K562 (cell line): ENCODE results near the gene TEX22. TPM values are rescaled to one million over a fixed set of nuclear protein-coding genes. Genes with fewer than 3 reads are reported as not detected.
A peak's percentile ranks its signal among the peaks of the same experiment; 100 is the strongest.

Experiments
- ATAC-seq: fragments of 200-7000 bp; cut with Tn5 transposase; 3 replicates; pipeline ENCODE4 v1.9.1; 2020; ENCODE audit warnings: moderate library complexity
- BruUV-seq: library from RNA; stranded (reverse); fragments of 400-500 nt; replicated peaks from 2 replicates; lab custom pipeline; 2021; lab: Mats Ljungman, UMichigan
- CTCF ChIA-PET: fragments of 300-600 bp; formaldehyde crosslinking; extraction: SDS; loops from one replicate; lab custom pipeline; 2021; ENCODE audit warnings: low intra/inter-chr PET ratio; lab: Yijun Ruan, JAX
- POLR2A ChIA-PET: fragments of 300-600, 350-650 bp; sonication (Branson Sonifier 250); formaldehyde crosslinking; extraction: SDS; loops from one replicate; lab custom pipeline; 2021; ENCODE audit warnings: antibody characterized with exemption, inconsistent platforms; lab: Yijun Ruan, JAX
- DNase-seq, 4 experiments: peaks; one replicate each; pipeline versions ENCODE4 v3.0.0 to v3.0.0-alpha.2; 2011 to 2018; ENCODE audit warnings: low spot score in 3 of 4, mixed read lengths in 3 of 4; ENCODE audit errors: extremely low read depth in 1 of 4
- FAIRE-seq: peaks from 2 replicates; lab custom pipeline; 2011; peaks lifted over from hg19 to GRCh38; lab: Jason Lieb, UNC
- H2AFZ ChIP-seq: 2 replicates; pipeline ENCODE4 v1.6.0; 2011; ENCODE audit warnings: low read depth, low read length, control low read depth, inconsistent platforms
- H3K27ac ChIP-seq: fragments of 200-600 bp; 3 replicates; pipeline ENCODE4 v1.8.0; 2011; ENCODE audit warnings: low read depth, mild to moderate bottlenecking, control low read depth, inconsistent platforms, low read length, moderate library complexity, mixed read lengths; ENCODE audit errors: extremely low read depth
- H3K27me3 ChIP-seq, 2 experiments: fragments of 300-600 bp in 1 of 2; 2 replicates in 1 of 2; 3 replicates in 1 of 2; pipeline versions ENCODE4 v1.6.0 to v1.8.0; 2011; ENCODE audit warnings: inconsistent platforms in 2 of 2, low read length in 2 of 2, mild to moderate bottlenecking in 1 of 2, mixed read lengths in 1 of 2, moderate library complexity in 1 of 2; ENCODE audit not compliant: control insufficient read depth in 2 of 2, insufficient read depth in 2 of 2
- H3K36me3 ChIP-seq: fragments of 300-600 bp; 3 replicates; pipeline ENCODE4 v1.8.0; 2011; ENCODE audit warnings: mild to moderate bottlenecking, low read length, inconsistent platforms; ENCODE audit not compliant: control insufficient read depth, insufficient read depth
- H3K4me1 ChIP-seq, 2 experiments: fragments of 200-600 bp in 1 of 2; replicated peaks in 1 of 2; 2 replicates in 1 of 2; 3 replicates in 1 of 2; pipeline versions ENCODE4 v1.5.1 to v1.8.0; 2011; ENCODE audit warnings: inconsistent platforms in 2 of 2, low read length in 2 of 2, mild to moderate bottlenecking in 1 of 2, mixed read lengths in 1 of 2, moderate library complexity in 1 of 2; ENCODE audit not compliant: control insufficient read depth in 2 of 2, insufficient read depth in 2 of 2
- H3K4me2 ChIP-seq: 2 replicates; pipeline ENCODE4 v1.6.1; 2011; ENCODE audit warnings: low read length, control low read depth, inconsistent platforms, mixed read lengths; ENCODE audit not compliant: insufficient read depth
- H3K4me3 ChIP-seq: fragments of 200-600 bp; sonication (generic), shearing (Covaris generic); 2 replicates; pipeline ENCODE4 v1.5.1; 2016; ENCODE audit warnings: control low read depth, inconsistent platforms
- H3K79me2 ChIP-seq: fragments of 200-600 bp; 3 replicates; pipeline ENCODE4 v1.8.0; 2011; ENCODE audit warnings: low read length, inconsistent platforms; ENCODE audit not compliant: control insufficient read depth, insufficient read depth
- H3K9ac ChIP-seq, 2 experiments: 2 replicates each; pipeline versions ENCODE4 v1.6.0 to v1.6.1; 2011; ENCODE audit warnings: low read depth in 2 of 2, low read length in 2 of 2, control low read depth in 1 of 2, inconsistent platforms in 1 of 2, mild to moderate bottlenecking in 1 of 2, mixed read lengths in 1 of 2; ENCODE audit not compliant: insufficient read depth in 1 of 2
- H3K9me1 ChIP-seq: one replicate; pipeline ENCODE4 v1.6.0; 2011; ENCODE audit warnings: inconsistent platforms, mild to moderate bottlenecking, low read length, moderate library complexity; ENCODE audit not compliant: control insufficient read depth, insufficient read depth
- H3K9me3 ChIP-seq: replicated peaks from 2 replicates; pipeline ENCODE4 v1.5.1; 2011; ENCODE audit warnings: low read depth, low read length, inconsistent platforms; ENCODE audit not compliant: control insufficient read depth, insufficient read depth
- H4K20me1 ChIP-seq: replicated peaks from 2 replicates; pipeline ENCODE4 v1.6.1; 2011; ENCODE audit warnings: low read length, inconsistent platforms, mixed read lengths; ENCODE audit not compliant: control insufficient read depth, insufficient read depth
- BACH1 ChIP-seq: fragments of 200-800 bp; sonication (Bioruptor generic); IDR thresholded peaks from 2 replicates; pipeline ENCODE4 v1.6.1; 2016; ENCODE audit warnings: missing genetic modification characterization, missing compliant biosample characterization
- C11orf30 ChIP-seq: fragments of 450-650 bp; IDR thresholded peaks from 2 replicates; pipeline ENCODE4 v1.6.1; 2016; ENCODE audit warnings: low read depth, mild to moderate bottlenecking
- CTBP1 ChIP-seq: fragments of 450-650 bp; IDR thresholded peaks from 2 replicates; pipeline ENCODE4 v1.6.1; 2016; ENCODE audit warnings: borderline replicate concordance
- E2F1 ChIP-seq: sonication (generic); formaldehyde crosslinking; IDR thresholded peaks from 2 replicates; pipeline ENCODE4 v1.8.1; 2023; ENCODE audit warnings: mild to moderate bottlenecking, missing genetic modification reagents, moderate library complexity
- FOXA3 ChIP-seq, 2 experiments: fragments of 450-650 bp in 1 of 2; sonication (generic) in 1 of 2; formaldehyde crosslinking; IDR thresholded peaks in 1 of 2; conservative IDR thresholded peaks in 1 of 2; 2 replicates each; pipeline versions ENCODE4 v1.4.0 to v1.8.0; 2020 to 2022; ENCODE audit warnings: mild to moderate bottlenecking in 2 of 2, missing genetic modification reagents in 1 of 2
- KAT8 ChIP-seq: fragments of 450-650 bp; IDR thresholded peaks from 2 replicates; pipeline ENCODE4 v1.6.1; 2016; ENCODE audit warnings: low read depth, mild to moderate bottlenecking
- MAFF ChIP-seq: IDR thresholded peaks from 2 replicates; pipeline ENCODE4 v1.6.1; 2012; ENCODE audit warnings: low read length, improper control_type of control experiment
- NR2C2 ChIP-seq, 2 experiments: fragments of 200-800 bp in 1 of 2; sonication (Bioruptor generic) in 1 of 2; sonication (generic) in 1 of 2; formaldehyde crosslinking in 1 of 2; IDR thresholded peaks; 2 replicates each; pipeline versions ENCODE4 v1.6.1 to v1.8.0; 2016 to 2022; ENCODE audit warnings: mild to moderate bottlenecking in 1 of 2, missing compliant biosample characterization in 1 of 2, missing genetic modification characterization in 1 of 2, missing genetic modification reagents in 1 of 2
- NR3C1 ChIP-seq: sonication (generic); formaldehyde crosslinking; IDR thresholded peaks from 2 replicates; pipeline ENCODE4 v1.8.1; 2022; ENCODE audit warnings: missing genetic modification reagents
- POLR3A ChIP-seq: IDR thresholded peaks from 2 replicates; pipeline ENCODE4 v1.6.1; 2011; ENCODE audit warnings: borderline replicate concordance, mild to moderate bottlenecking, moderate library complexity; ENCODE audit not compliant: insufficient read length, insufficient read depth; ENCODE audit errors: extremely low read depth
- SRSF1 ChIP-seq: fragments of 200-400 bp; formaldehyde crosslinking; IDR thresholded peaks from 2 replicates; pipeline ENCODE4 v1.6.1; 2017; ENCODE audit warnings: mild to moderate bottlenecking, low read depth, low read length, moderate library complexity
- STAG1 ChIP-seq: sonication (generic); formaldehyde crosslinking; IDR thresholded peaks from 2 replicates; pipeline ENCODE4 v1.5.0; 2020; ENCODE audit warnings: missing genetic modification reagents, borderline replicate concordance
- TAL1 ChIP-seq: fragments of 450-650 bp; IDR thresholded peaks from 2 replicates; pipeline ENCODE4 v1.6.1; 2016; ENCODE audit warnings: mild to moderate bottlenecking
- ZNF699 ChIP-seq: fragments of 250-450 bp; sonication (Bioruptor Pico); IDR thresholded peaks from 2 replicates; pipeline ENCODE4 v1.8.0; 2021; ENCODE audit warnings: mild to moderate bottlenecking, moderate library complexity; ENCODE audit not compliant: insufficient replicate concordance
- ZNF717 ChIP-seq: fragments of 250-450 bp; sonication (Bioruptor Pico); IDR thresholded peaks from 2 replicates; pipeline ENCODE4 v1.5.0; 2021
- ZNF76 ChIP-seq: fragments of 250-450 bp; sonication (Bioruptor Pico); IDR thresholded peaks from 2 replicates; pipeline ENCODE4 v1.4.0; 2020; ENCODE audit warnings: mild to moderate bottlenecking, moderate library complexity, borderline replicate concordance
- WGBS: fragments of 100-300 bp; shearing (Covaris generic); methylation state at CpG from one replicate; pipeline ENCODE4 v1.1.6; 2016; ENCODE audit warnings: low coverage, mixed read lengths; ENCODE audit not compliant: insufficient coverage; ENCODE audit errors: missing lambda C conversion rate; 5-methylcytosine and 5-hydroxymethylcytosine counted together
- in situ Hi-C: fragments of 300-500 bp; cut with MboI; formaldehyde crosslinking; loops from 4 replicates; pipeline ENCODE4 v1.15.0; 2018; ENCODE audit warnings: inconsistent platforms, mixed read lengths
- intact Hi-C: fragments of 100-400 bp; cut with micrococcal nuclease; formaldehyde crosslinking; loops from 2 replicates; pipeline ENCODE4 v1.14.2; 2022
- polyA plus RNA-seq, 8 experiments: library from polyadenylated mRNA; depleted of rRNA in 4 of 8; stranded (reverse) in 5 of 8; unstranded in 3 of 8; fragments of >200 nt; fragmentation: Nextera tagmentation in 2 of 8; fragmentation: Illumina TruSeq in 1 of 8; extraction: Ambion mirVana in 2 of 8; extraction: Trizol in 1 of 8; gene quantifications; 2 replicates each; pipeline versions ENCODE4 v1.2.1 to v1.2.3, GENCODE V29; 2011 to 2014; ENCODE audit warnings: inconsistent platforms in 1 of 8, missing spikeins in 1 of 8
- total RNA-seq, 7 experiments: library from RNA; depleted of rRNA in 6 of 7; stranded (reverse); fragments of >200 nt in 6 of 7; fragmentation: Illumina TruSeq in 2 of 7; extraction: Trizol in 2 of 7; gene quantifications; 2 replicates each; pipeline versions ENCODE4 v1.2.1 to v1.2.3, GENCODE V29; 2011 to 2021; ENCODE audit warnings: low replicate concordance in 1 of 7
- TF ChIP-seq, protein P1 (sequence below): fragments of 450-650 bp; formaldehyde crosslinking; IDR thresholded peaks from 2 replicates; pipeline ENCODE4 v1.4.0; 2020; ENCODE audit warnings: mild to moderate bottlenecking, moderate library complexity
- TF ChIP-seq, protein P2 (sequence below): fragments of 250-450 bp; sonication (Bioruptor Pico); IDR thresholded peaks from 2 replicates; pipeline ENCODE4 v1.8.0; 2021; ENCODE audit warnings: borderline replicate concordance, mild to moderate bottlenecking, moderate library complexity; ENCODE audit not compliant: poor library complexity, severe bottlenecking
- TF ChIP-seq, protein P3 (sequence below): fragments of 450-650 bp; conservative IDR thresholded peaks from 2 replicates; pipeline ENCODE4 v1.6.1; 2016; ENCODE audit warnings: missing genetic modification characterization, low read depth, mild to moderate bottlenecking, missing compliant biosample characterization, moderate library complexity

Gene TEX22
- total and polyA plus RNA-seq, 9 of the 15 experiments (the other 6 are each of a cell fraction or from before 2014, with no cell fraction given): 0.04 to 1.7 (median 0.23) TPM; not detected in 2

- H3K27ac ChIP-seq: no peak overlapping the region
- no peak for DNase-seq
- ChIA-PET POLR2A (interaction anchor here (1.0 to 1.2 kb wide), 2 partner anchors 9 to 10 kb away, joined by 3 to 5 read pairs; no protein-coding TSS in a partner anchor), CTCF (no interaction called here)
- FAIRE-seq: no peak
- no peaks in the 10 kb centered on the region for H3K9me3 ChIP-seq
- H3K4me3 ChIP-seq: no peak overlapping the region
- H3K9me1 ChIP-seq: no peaks in the 10 kb centered on the region
- no peak overlapping the region for H3K9ac ChIP-seq
- in situ Hi-C loops (no loop called here), intact Hi-C loops (no loop called here)
- BruUV-seq: no TSS peak
- peaks cover 0 to 10% of the 10 kb centered on the region in 2 experiments; a peak in 1 of 5 replicates for H3K27me3 ChIP-seq
- H2AFZ ChIP-seq: no peak overlapping the region
- WGBS: 91% methylated on average over 7 of the region's 13 CpGs
- H3K79me2 ChIP-seq: no peaks in the 10 kb centered on the region
- H3K36me3 ChIP-seq: no peaks in the 10 kb centered on the region
- H4K20me1 ChIP-seq: no peaks in the 10 kb centered on the region
- no peak for ATAC-seq
- peaks cover 0 to 18% of the 10 kb centered on the region in 2 experiments; a peak in 2 of 5 replicates for H3K4me1 ChIP-seq
- H3K4me2 ChIP-seq: no peak overlapping the region
- TF ChIP-seq E2F1: no peak
- TF ChIP-seq, protein P1, sequence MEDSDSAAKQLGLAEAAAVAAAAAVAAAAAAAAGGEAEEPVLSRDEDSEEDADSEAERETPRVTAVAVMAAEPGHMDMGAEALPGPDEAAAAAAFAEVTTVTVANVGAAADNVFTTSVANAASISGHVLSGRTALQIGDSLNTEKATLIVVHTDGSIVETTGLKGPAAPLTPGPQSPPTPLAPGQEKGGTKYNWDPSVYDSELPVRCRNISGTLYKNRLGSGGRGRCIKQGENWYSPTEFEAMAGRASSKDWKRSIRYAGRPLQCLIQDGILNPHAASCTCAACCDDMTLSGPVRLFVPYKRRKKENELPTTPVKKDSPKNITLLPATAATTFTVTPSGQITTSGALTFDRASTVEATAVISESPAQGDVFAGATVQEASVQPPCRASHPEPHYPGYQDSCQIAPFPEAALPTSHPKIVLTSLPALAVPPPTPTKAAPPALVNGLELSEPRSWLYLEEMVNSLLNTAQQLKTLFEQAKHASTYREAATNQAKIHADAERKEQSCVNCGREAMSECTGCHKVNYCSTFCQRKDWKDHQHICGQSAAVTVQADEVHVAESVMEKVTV: no peak
- TF ChIP-seq TAL1: no peak
- no peak for TF ChIP-seq NR3C1 (CRISPR knock-in tag)
- TF ChIP-seq FOXA3 (CRISPR knock-in tag; conservative IDR thresholded peaks at IDR 0.05 in 1 of 2, IDR thresholded peaks at IDR 0.05 in 1 of 2): no peak
- TF ChIP-seq POLR3A: no peak
- no peak for TF ChIP-seq SRSF1
- TF ChIP-seq STAG1 (CRISPR knock-in tag): no peak
- TF ChIP-seq ZNF699 (CRISPR knock-in tag): no peak
- no peak for TF ChIP-seq CTBP1
- TF ChIP-seq KAT8: no peak
- TF ChIP-seq ZNF76 (CRISPR knock-in tag): no peak
- TF ChIP-seq ZNF717 (CRISPR knock-in tag): no peak
- peak; percentile 63; the same call in 1 of the 2 replicates for TF ChIP-seq MAFF
- peak; percentile 68; the same call in 1 of the 2 replicates for TF ChIP-seq C11orf30
- no peak for TF ChIP-seq BACH1
- TF ChIP-seq, protein P2, sequence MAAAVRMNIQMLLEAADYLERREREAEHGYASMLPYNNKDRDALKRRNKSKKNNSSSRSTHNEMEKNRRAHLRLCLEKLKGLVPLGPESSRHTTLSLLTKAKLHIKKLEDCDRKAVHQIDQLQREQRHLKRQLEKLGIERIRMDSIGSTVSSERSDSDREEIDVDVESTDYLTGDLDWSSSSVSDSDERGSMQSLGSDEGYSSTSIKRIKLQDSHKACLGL (CRISPR knock-in tag): no peak
- TF ChIP-seq, protein P3, sequence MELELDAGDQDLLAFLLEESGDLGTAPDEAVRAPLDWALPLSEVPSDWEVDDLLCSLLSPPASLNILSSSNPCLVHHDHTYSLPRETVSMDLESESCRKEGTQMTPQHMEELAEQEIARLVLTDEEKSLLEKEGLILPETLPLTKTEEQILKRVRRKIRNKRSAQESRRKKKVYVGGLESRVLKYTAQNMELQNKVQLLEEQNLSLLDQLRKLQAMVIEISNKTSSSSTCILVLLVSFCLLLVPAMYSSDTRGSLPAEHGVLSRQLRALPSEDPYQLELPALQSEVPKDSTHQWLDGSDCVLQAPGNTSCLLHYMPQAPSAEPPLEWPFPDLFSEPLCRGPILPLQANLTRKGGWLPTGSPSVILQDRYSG (tag): no peak
- TF ChIP-seq NR2C2 (CRISPR knock-in tag; IDR thresholded peaks at IDR 0.05): no peak
- no peak for TF ChIP-seq NR2C2 (tag; IDR thresholded peaks at IDR 0.05)
Observed at GRCh38 chr14:105408592-105408991, 10.3 kb downstream of the TEX22 start.
